Endothelial cell of umbilical vein (primary cell): ENCODE data around the gene SPEN. TPM values are rescaled to one million over a fixed set of nuclear protein-coding genes. Genes with fewer than 3 reads are reported as not detected.

Experiments
- BruUV-seq: library from RNA; stranded (reverse); fragments of 400-500 nt; replicated peaks from 2 replicates; lab custom pipeline; 2021; lab: Mats Ljungman, UMichigan
- CTCF ChIA-PET: fragments of 300-600, 350-600 bp; sonication (Branson Sonifier 250); formaldehyde crosslinking; loops from one replicate; lab custom pipeline; 2021; ENCODE audit warnings: antibody characterized with exemption, inconsistent platforms; lab: Charles Lee
- POLR2A ChIA-PET: fragments of 300-600, 350-600 bp; sonication (Branson Sonifier 250); formaldehyde crosslinking; loops from one replicate; lab custom pipeline; 2021; ENCODE audit warnings: antibody characterized with exemption, inconsistent platforms; lab: Charles Lee
- DNase-seq: peaks from one replicate; pipeline ENCODE4 v3.0.0-alpha.2; 2011; ENCODE audit warnings: low read depth, low spot score
- FAIRE-seq: peaks from 2 replicates; lab custom pipeline; 2011; peaks lifted over from hg19 to GRCh38; lab: Jason Lieb, UNC
- H2AFZ ChIP-seq: 2 replicates; pipeline ENCODE4 v1.6.0; 2012; ENCODE audit warnings: low read depth, low read length, control low read depth, inconsistent platforms
- H3K27ac ChIP-seq: 2 replicates; pipeline ENCODE4 v1.5.1; 2011; ENCODE audit warnings: low read depth, mild to moderate bottlenecking, control low read depth, low read length, moderate library complexity; ENCODE audit not compliant: insufficient read depth
- H3K27me3 ChIP-seq, 2 experiments: 2 replicates each; pipeline versions ENCODE4 v1.6.0 to v1.6.1; 2011; ENCODE audit warnings: low read length in 2 of 2, mixed read lengths in 1 of 2; ENCODE audit not compliant: control insufficient read depth in 2 of 2, insufficient read depth in 2 of 2
- H3K36me3 ChIP-seq, 2 experiments: 2 replicates in 1 of 2; 3 replicates in 1 of 2; pipeline ENCODE4 v1.5.1; 2011; ENCODE audit warnings: low read length in 2 of 2, mild to moderate bottlenecking in 1 of 2, moderate library complexity in 1 of 2; ENCODE audit not compliant: control insufficient read depth in 2 of 2, insufficient read depth in 2 of 2; ENCODE audit errors: extremely low read depth in 1 of 2
- H3K4me1 ChIP-seq: 3 replicates; pipeline ENCODE4 v1.5.1; 2011; ENCODE audit warnings: mild to moderate bottlenecking, low read length; ENCODE audit not compliant: control insufficient read depth, insufficient read depth; ENCODE audit errors: extremely low read depth
- H3K4me2 ChIP-seq: 2 replicates; pipeline ENCODE4 v1.6.1; 2011; ENCODE audit warnings: low read length, control low read depth, mixed read lengths; ENCODE audit not compliant: insufficient read depth
- H3K4me3 ChIP-seq, 3 experiments: fragments of 200-600 bp in 1 of 3; sonication (generic), shearing (Covaris generic) in 1 of 3; replicated peaks in 1 of 3; 2 replicates each; pipeline ENCODE4 v1.5.1; 2011 to 2016; ENCODE audit warnings: control low read depth in 3 of 3, low read length in 3 of 3, mild to moderate bottlenecking in 2 of 3, inconsistent platforms in 1 of 3, low read depth in 1 of 3, moderate library complexity in 1 of 3; ENCODE audit not compliant: insufficient read depth in 1 of 3
- H3K79me2 ChIP-seq: 2 replicates; pipeline ENCODE4 v1.6.0; 2012; ENCODE audit warnings: low read length, inconsistent platforms; ENCODE audit not compliant: control insufficient read depth, insufficient read depth
- H3K9ac ChIP-seq: replicated peaks from 2 replicates; pipeline ENCODE3; 2011; ENCODE audit warnings: low read length, control low read depth; ENCODE audit not compliant: insufficient read depth; ENCODE audit errors: extremely low read depth
- H3K9me1 ChIP-seq: replicated peaks from 3 replicates; pipeline ENCODE4 v1.6.0; 2011; ENCODE audit warnings: mild to moderate bottlenecking, low read length; ENCODE audit not compliant: control insufficient read depth, insufficient read depth; ENCODE audit errors: extremely low read depth
- H3K9me3 ChIP-seq: replicated peaks from 2 replicates; pipeline ENCODE4 v1.5.1; 2012; ENCODE audit warnings: low read length, inconsistent platforms; ENCODE audit not compliant: control insufficient read depth, insufficient read depth
- H4K20me1 ChIP-seq: replicated peaks from 2 replicates; pipeline ENCODE3; 2011; ENCODE audit warnings: mild to moderate bottlenecking, low read length; ENCODE audit not compliant: control insufficient read depth, insufficient read depth; ENCODE audit errors: extremely low read depth
- EZH2 ChIP-seq: IDR thresholded peaks from 2 replicates; pipeline ENCODE4 v1.6.1; 2012; ENCODE audit warnings: borderline replicate concordance, low read depth, mild to moderate bottlenecking, moderate library complexity, low read length, inconsistent platforms; ENCODE audit not compliant: severe bottlenecking
- FOS ChIP-seq: IDR thresholded peaks from 2 replicates; pipeline ENCODE4 v1.6.1; 2011; ENCODE audit warnings: mild to moderate bottlenecking, low read length, moderate library complexity, borderline replicate concordance; ENCODE audit not compliant: insufficient read depth
- GATA2 ChIP-seq: IDR thresholded peaks from 2 replicates; pipeline ENCODE4 v1.7.0; 2011; ENCODE audit warnings: low read depth, mild to moderate bottlenecking, moderate library complexity, mixed read lengths, low read length; ENCODE audit not compliant: insufficient read length, insufficient read depth
- JUN ChIP-seq: IDR thresholded peaks from 2 replicates; pipeline ENCODE4 v1.6.1; 2011; ENCODE audit warnings: borderline replicate concordance, low read depth; ENCODE audit not compliant: insufficient read length, insufficient read depth
- MYC ChIP-seq: IDR thresholded peaks from one replicate; pipeline ENCODE4 v1.6.1; 2011; ENCODE audit warnings: mild to moderate bottlenecking, low read depth, low read length
- POLR2A ChIP-seq: IDR thresholded peaks from 2 replicates; pipeline ENCODE4 v1.6.1; 2012; ENCODE audit warnings: low read depth, mild to moderate bottlenecking, control low read depth, low read length
- dilution Hi-C: fragments of 300-500 bp; cut with MboI; formaldehyde crosslinking; loops from one replicate; pipeline ENCODE4 v1.15.0; 2019; ENCODE audit warnings: low sequenced_read_pairs; ENCODE audit not compliant: extremely low pct_ligation_motif_present
- intact Hi-C: fragments of 100-400 bp; cut with micrococcal nuclease; formaldehyde crosslinking; loops from one replicate; pipeline ENCODE4 v1.10.0; 2022
- polyA plus RNA-seq, 4 experiments: library from polyadenylated mRNA; depleted of rRNA in 3 of 4; stranded (reverse) in 3 of 4; unstranded in 1 of 4; fragments of >200 nt; gene quantifications; 2 replicates each; pipeline versions ENCODE4 v1.2.1 to v1.2.3, GENCODE V29; 2011 to 2012; ENCODE audit warnings: missing spikeins in 1 of 4
- total RNA-seq: library from RNA; stranded (reverse); gene quantifications from 2 replicates; pipeline ENCODE4 v1.2.3, GENCODE V29; 2021
- TF ChIP-seq, protein P1 (sequence below), 2 donors: IDR thresholded peaks; 1 replicate in 1 of 2; 2 replicates in 1 of 2; pipeline ENCODE4 v1.5.1; 2011; ENCODE audit warnings: low read length in 2 of 2, mild to moderate bottlenecking in 2 of 2, moderate library complexity in 2 of 2, control low read depth in 1 of 2, inconsistent platforms in 1 of 2, low read depth in 1 of 2; ENCODE audit not compliant: insufficient read depth in 1 of 2; ENCODE audit errors: extremely low read depth in 1 of 2
- TF ChIP-seq, protein P2 (sequence below): IDR thresholded peaks from 2 replicates; pipeline ENCODE4 v1.6.1; 2011; ENCODE audit not compliant: insufficient read depth, insufficient read length

Gene SPEN
- total and polyA plus RNA-seq, 2 donors (not counting 3 experiments of a cell fraction or from before 2014, with no cell fraction given), result 9.3 to 44.4 TPM

GRCh38 chr1:15899266-15899665 lies 51.8 kb downstream of the SPEN start:
- no peaks in the 10 kb centered on the region for H3K9me3 ChIP-seq
- H3K4me1 ChIP-seq, result peaks cover 5% of the 10 kb centered on the region
- no peaks in the 10 kb centered on the region for H3K9me1 ChIP-seq
- POLR2A ChIA-PET, result no interaction called here
- peaks cover 3% of the 10 kb centered on the region for H4K20me1 ChIP-seq
- peaks cover 98% of the 10 kb centered on the region for H3K79me2 ChIP-seq
- no peaks in the 10 kb centered on the region for H3K36me3 ChIP-seq
- dilution Hi-C loops (no loop called here), intact Hi-C loops (no loop called here)
- no peak overlapping the region for H3K27ac ChIP-seq
- H3K4me3 ChIP-seq, result no peak overlapping the region
- TF ChIP-seq, protein P1, sequence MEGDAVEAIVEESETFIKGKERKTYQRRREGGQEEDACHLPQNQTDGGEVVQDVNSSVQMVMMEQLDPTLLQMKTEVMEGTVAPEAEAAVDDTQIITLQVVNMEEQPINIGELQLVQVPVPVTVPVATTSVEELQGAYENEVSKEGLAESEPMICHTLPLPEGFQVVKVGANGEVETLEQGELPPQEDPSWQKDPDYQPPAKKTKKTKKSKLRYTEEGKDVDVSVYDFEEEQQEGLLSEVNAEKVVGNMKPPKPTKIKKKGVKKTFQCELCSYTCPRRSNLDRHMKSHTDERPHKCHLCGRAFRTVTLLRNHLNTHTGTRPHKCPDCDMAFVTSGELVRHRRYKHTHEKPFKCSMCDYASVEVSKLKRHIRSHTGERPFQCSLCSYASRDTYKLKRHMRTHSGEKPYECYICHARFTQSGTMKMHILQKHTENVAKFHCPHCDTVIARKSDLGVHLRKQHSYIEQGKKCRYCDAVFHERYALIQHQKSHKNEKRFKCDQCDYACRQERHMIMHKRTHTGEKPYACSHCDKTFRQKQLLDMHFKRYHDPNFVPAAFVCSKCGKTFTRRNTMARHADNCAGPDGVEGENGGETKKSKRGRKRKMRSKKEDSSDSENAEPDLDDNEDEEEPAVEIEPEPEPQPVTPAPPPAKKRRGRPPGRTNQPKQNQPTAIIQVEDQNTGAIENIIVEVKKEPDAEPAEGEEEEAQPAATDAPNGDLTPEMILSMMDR (IDR thresholded peaks at IDR 0.05; ENCODE audit: extremely low read depth in 1 of 2, insufficient read depth in 1 of 2, low read depth in 1 of 2, low read length in 2 of 2), result no peak
- no peak for TF ChIP-seq EZH2
- TF ChIP-seq, protein P2, sequence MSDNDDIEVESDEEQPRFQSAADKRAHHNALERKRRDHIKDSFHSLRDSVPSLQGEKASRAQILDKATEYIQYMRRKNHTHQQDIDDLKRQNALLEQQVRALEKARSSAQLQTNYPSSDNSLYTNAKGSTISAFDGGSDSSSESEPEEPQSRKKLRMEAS, result no peak
- TF ChIP-seq GATA2, result no peak
- TF ChIP-seq FOS, result no peak
- no peak for TF ChIP-seq JUN
- TF ChIP-seq MYC, result no peak
- no peak for TF ChIP-seq POLR2A
- no peak overlapping the region for H3K4me2 ChIP-seq
- CTCF ChIA-PET, result no interaction called here
- FAIRE-seq (no peak), DNase-seq (no peak)
- no peak overlapping the region for H3K9ac ChIP-seq
- no TSS peak for BruUV-seq
- no peaks in the 10 kb centered on the region for H3K27me3 ChIP-seq
- no peak overlapping the region for H2AFZ ChIP-seq
